ENCODE data around the gene ANKRD12.
"Not testable (repeated sequence)": the region's sequence is repeated elsewhere in the genome, so short reads cannot be mapped to it uniquely, and the experiment has no call there.

Gene ANKRD12

DNA sequence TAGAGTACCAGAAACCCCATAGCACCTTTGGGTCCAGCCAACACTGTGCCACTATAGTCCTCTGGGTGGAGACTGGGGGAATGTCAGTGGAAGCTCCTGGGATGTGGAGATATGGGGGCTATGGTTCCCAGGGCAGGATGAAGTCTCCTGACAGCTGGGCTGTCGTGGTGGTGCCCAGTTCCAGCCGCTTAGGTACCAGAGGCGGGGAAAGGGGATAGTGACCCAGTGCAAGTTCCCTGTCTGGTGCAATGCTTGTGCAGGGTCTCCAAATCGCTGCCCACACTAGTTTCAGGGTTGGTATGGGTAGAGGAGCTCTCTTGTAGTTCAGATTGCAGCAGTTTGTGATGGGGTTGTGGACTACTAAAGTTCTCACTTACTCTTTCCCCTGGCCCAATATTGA, 97.9 kb downstream of the ANKRD12 start:
- no peak for DNase-seq

DNA sequence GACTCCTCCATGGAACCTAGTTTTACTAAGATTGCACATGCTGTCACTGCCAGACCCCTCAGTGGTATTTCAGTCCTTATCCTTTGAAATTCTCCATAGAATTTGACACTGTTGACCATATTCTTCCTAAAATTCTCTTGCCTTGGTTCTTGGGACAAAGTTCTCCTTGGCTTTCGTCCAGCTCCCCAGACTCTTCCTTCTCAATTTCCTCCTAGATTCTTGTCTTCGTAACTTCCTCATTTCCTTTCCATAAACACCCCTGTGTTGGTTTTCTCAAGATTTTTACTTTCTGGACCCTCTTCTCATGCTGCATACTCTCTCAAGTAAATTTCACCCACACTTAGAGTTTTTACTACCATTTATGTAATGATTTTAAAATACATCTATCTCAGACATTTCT, 101.4 kb downstream of the ANKRD12 start:
- no peak for DNase-seq

DNA sequence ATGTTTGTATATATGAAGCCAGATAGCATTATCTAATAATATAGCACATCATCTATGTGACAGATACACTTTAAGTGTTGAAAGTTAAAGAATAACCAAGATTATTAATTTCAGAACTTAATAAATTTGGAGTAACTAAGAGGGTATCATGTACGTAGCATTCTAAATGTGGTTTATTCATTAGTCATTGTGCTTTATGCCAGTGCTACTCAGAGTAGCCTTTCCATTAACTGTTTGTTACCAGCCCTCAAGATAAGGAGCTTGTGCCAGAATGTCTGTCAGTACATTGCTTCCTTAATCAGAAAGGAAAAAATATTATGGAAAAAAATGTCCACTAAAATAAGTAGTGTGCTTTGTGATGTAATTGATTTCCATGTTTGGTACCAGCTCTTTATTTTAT, 103.1 kb downstream of the ANKRD12 start:
- DNase-seq = no peak

DNA sequence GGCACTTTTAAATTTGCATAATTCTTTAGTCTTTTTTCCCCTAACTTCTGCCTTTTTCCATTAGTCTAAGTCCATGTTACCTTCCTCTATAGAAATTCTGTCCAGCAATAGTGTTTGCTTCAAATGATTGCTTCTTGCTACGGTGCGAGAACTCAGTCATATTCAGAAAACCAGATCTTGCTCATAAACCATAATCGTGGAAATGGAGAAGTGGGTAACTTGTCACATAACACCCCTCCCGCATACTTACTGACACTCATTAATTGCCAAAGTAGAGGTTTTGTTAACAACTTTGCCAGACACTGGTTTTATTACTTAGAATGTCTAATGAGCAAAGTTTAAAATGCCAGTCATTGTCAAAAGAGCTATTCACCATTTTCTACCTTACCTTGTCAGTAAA, 103.7 kb downstream of the ANKRD12 start:
- DNase-seq = no peak

DNA sequence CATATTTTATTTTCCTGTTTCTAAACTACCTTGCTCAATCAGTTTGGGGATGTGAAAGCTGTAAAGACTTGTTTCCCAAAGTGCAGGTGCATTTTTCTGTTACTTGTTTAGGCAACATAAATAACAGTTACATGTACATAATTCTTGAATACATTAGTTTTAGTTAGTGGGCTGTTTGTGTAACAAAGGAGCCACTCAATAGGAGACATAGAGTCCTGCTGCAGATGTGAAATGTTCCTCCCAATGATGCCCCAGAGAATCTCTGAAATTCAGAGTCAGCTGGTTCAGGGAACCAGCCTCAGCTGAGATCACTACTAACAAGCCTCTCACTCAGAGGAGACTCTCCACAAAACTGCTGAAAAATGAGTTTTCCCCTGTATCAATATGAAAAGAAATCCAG, 106.4 kb downstream of the ANKRD12 start:
- no peak for DNase-seq

DNA sequence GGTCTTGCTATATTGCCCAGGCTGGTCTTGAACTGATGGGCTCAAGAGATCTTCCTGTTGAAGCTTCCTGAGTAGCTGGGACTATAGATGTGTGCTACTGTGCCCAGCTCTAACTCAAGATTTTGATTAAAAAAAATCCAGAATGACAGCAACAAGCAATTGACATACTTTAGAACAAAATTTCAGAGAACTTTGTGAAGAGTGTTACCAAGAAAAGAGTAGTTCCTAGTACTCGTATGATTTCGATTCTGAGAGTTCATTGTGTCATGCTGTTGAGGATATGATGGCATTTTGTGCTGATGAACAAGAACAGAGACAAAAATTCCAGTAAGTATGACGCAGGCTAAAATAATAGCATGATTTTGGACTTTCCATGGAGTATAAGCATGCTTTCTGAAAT, 107.8 kb downstream of the ANKRD12 start:
- DNase-seq = no peak

DNA sequence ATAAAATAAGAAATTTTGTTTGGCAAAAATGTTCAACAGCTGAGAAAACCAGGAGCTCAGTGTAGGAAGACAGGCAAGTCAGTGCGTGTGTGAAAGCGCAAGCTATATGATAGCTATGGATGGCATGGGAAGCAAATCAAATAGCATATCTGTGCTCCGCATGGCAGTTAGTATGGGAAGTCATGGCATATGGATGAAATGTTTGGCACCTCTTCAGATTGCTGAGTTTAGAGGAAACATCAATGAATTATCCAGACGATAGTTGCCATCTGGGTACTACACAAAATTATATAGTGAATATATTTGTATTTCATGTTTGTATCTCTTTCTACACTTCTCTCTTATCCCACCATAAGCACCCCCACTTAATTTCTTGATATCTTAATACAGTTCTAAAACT, 112.1 kb downstream of the ANKRD12 start:
- no peak for DNase-seq

DNA sequence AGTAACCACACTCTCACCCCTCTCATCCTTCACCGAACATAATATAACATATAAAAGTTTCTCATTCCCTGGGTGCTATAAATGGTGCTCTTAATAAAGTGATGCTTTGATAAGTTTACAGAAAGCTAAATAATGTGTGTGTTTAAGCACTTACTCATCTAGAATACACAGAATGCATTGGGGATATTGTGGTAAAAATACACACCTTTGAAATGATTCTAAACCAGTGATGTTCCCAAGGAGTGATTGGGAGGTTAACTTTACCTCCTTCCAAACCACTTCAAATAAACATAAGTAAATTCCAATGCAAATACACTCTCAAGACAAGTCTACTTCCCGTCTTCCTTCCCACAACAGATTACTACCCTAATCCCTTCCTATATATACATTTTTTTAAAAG, 112.7 kb downstream of the ANKRD12 start:
- DNase-seq = no peak

DNA sequence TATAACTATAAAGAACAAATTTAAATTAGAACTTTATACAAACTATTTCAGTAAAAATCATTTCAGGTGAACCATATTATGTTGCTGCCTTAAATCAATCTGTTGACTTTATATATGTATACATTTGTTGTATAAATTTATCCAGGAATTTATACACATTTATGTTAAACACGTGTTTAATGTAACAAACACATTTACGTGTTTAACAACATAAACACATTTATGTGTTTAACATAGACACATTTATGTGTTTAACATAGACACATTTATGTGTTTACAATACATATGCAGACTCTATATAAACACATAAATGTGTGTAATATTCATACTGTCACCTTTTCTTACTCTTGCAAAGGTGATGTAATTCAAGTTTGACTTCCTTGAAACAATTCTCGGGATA, 122.6 kb downstream of the ANKRD12 start:
- DNase-seq = no peak

DNA sequence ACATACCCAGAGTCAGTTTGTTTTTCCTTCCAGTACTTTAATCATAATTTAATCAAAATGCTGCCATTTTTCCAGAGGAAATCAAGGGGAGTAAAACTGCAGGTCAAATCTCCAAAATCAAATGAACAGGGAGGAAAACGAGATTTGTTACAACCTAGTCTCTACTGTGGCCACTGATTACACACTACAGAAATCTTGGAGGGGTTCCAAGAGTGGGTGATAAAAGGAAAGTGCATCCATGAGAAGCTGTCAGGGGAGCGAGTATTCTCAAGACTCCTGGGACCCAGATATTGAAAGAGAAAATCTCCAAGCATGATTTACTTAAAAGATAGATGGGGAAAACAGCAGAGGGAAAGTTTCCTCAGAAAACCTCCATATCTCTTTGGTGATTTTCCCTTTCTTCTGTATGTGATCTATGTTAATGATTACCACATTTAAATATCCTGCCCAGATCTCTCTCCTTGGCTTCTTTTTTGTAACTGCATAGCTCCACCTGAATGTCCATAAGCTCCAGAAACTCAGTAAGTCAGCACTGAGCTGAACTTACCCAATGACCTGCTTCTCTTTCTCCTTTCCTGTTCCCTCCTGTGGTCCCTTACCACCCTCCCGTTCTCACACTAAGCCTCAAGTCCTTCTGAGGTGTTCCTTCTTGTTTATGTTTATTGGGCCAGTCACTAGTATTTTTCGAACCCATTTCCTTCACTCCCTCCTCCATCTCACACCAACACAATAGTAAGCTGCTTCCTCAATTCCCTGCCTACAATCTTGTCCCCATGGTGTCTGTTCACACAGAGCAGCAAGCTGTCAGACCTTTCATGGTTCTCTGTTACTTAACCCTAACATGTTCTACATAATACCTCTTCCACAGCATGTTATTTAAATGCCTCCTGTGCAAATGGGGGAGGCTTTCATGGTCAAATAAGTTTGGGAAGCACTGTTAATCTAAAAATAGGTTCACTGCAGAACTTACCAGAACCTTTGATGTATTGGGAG, 124.1 kb downstream of the ANKRD12 start:
- no peak for DNase-seq

- DNase-seq = no peak
Measured at GRCh38 chr18:9263264-9263663, 126.7 kb downstream of the ANKRD12 start.

DNA sequence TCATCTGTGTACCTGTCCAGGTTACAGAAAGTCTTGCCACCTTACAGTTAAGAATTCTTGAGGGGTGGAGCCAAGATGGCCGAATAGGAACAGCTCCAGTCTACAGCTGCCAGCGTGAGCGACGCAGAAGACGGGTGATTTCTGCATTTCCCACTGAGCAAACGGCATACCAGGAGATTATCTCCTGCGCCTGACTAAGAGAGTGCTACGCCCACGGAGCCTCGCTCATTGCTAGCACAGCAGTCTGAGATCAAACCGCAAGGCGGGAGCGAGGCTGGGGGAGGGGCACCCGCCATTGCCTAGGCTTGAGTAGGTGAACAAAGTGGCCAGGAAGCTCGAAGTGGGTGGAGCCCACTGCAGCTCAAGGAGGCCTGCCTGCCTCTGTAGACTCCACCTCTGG, 128.2 kb downstream of the ANKRD12 start:
- DNase-seq = not testable (repeated sequence)

DNA sequence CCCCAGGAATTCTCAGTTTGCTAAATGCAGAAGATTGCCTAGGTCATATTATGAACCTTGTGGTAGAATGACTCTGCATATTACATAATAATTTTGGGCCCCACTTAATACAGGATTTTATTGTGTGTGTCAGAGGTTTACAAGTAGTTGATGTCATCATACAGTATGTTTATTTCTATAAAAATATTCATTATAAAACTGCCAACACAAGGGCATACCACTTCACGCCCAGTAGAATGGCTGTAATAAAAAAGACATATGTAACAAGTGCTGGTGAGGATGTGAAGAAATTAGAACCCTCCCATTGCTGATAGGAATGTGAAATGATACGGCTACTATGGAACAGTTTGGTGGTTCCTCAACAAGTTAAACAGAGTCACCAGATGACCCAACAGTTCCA, 136.6 kb downstream of the ANKRD12 start:
- no peak for DNase-seq

- no peak for DNase-seq
Measured at GRCh38 chr18:9275890-9276289, 139.3 kb downstream of the ANKRD12 start.

DNA sequence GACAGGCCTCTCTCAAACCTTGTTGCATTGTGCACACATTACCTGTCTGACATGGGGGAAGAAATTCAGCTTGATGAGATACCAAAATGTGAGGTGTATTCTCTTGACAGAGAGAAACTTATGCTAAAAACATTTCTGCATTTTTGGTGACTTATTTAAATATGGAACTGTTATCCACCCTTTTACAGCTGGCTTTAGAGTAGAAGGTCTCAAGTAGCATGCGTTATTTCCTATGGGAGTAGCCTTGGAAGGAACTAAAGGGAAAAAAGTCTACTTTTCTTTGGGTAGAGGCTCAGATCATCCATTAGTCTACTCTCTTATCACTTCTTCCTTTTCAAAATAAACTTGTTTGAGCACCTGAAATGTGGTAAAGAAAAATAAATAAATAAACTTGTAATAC, 141.4 kb downstream of the ANKRD12 start:
- no peak for DNase-seq

GRCh38 chr18:9280849-9281248, 144.3 kb downstream of the ANKRD12 start:
- DNase-seq = no peak

DNA sequence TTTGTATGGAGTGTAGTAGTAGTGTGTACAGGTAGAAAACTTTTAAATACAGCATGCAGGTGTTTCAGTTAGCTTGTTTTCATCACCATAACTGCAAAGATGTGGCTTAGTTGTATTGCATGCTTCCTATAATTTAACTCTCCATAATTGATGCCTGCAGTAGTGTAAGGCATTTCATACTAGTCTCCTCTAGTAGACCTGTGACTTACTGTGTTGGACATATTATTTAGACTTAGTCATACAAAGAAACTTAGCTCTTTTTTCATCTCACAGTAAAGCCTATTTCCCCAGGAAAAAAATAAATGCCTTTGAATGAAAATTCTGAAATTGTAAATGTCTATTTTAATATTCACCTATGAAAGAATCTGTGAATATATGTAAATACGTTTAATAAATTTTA, 145.2 kb downstream of the ANKRD12 start:
- no peak for DNase-seq

GRCh38 chr18:9283791-9284190, 147.2 kb downstream of the ANKRD12 start:
- no peak for DNase-seq

DNA sequence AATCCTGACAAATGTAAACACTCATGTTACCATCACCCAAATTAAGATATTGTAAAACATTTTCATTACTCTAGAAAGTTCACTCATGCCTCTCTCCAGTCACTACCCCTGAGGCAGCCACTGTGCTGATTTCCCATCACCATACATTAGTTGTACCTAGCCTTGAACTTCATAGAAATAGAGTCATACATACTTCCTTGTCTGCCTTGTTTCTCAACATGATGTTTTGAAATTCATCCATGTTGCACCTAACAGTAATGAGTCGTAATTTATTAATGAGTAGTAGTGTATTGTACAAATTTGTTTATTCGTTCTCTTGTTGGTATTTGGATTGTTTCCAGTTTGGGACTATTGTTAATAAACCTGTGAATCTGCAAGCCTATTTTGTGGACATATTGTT, 149.0 kb downstream of the ANKRD12 start:
- no peak for DNase-seq

DNA sequence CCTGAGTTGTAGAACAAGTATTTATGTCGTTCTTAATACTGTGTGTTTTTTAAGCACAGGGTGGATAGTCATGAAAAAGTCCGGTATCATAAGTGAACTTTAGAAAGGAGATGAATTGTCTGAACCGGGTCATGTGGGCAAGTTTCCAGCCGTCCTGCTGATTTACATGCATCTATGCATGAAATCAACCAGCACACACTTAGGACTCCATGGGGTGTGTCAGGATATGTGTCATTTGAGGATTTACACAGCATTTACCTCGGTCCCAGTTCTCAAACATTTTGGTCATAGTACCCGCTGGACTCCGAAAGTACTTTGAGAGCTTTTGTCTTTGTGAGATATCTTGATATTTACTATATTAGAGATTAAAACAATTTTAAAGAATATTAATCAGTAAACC, 150.5 kb downstream of the ANKRD12 start:
- DNase-seq = no peak

GRCh38 chr18:9289698-9290097, 153.1 kb downstream of the ANKRD12 start:
- no peak for DNase-seq

- no peak for DNase-seq
Measured at GRCh38 chr18:9290156-9290555, 153.6 kb downstream of the ANKRD12 start.

GRCh38 chr18:9292047-9292446, 155.5 kb downstream of the ANKRD12 start:
- DNase-seq = no peak

DNA sequence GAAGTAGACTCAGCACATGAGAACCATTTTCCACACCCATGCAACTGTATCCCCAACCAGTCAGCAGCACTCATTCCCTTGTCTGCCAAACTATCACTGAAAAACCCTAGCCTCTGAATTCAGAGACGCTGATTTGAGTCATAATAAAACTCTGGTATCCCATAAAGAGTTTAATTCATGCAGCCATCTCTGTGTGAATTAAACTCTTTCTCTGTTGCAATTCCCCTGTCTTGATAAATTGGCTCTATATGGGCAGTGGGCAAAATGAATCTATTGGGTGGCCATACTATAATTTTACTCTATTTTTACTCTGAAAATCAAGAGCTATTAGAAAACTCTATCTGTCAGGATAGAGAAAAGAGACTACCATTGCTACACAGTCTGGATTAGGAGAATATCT, 157.4 kb downstream of the ANKRD12 start:
- DNase-seq = no peak
